K562 (cell line): ENCODE measurements around the gene IBA57. TPM values are rescaled to one million over a fixed set of nuclear protein-coding genes. Genes with fewer than 3 reads are reported as not detected.

ENCODE experiments used
- ATAC-seq: fragments of 200-7000 bp; cut with Tn5 transposase; 3 replicates; pipeline ENCODE4 v1.9.1; 2020; ENCODE audit warnings: moderate library complexity
- BruUV-seq: library from RNA; stranded (reverse); fragments of 400-500 nt; replicated peaks from 2 replicates; lab custom pipeline; 2021; lab: Mats Ljungman, UMichigan
- CTCF ChIA-PET: fragments of 300-600 bp; formaldehyde crosslinking; extraction: SDS; loops from one replicate; lab custom pipeline; 2021; ENCODE audit warnings: low intra/inter-chr PET ratio; lab: Yijun Ruan, JAX
- POLR2A ChIA-PET: fragments of 300-600, 350-650 bp; sonication (Branson Sonifier 250); formaldehyde crosslinking; extraction: SDS; loops from one replicate; lab custom pipeline; 2021; ENCODE audit warnings: antibody characterized with exemption, inconsistent platforms; lab: Yijun Ruan, JAX
- DNase-seq, 4 experiments: peaks; one replicate each; pipeline versions ENCODE4 v3.0.0 to v3.0.0-alpha.2; 2011 to 2018; ENCODE audit warnings: low spot score in 3 of 4, mixed read lengths in 3 of 4; ENCODE audit errors: extremely low read depth in 1 of 4
- FAIRE-seq: peaks from 2 replicates; lab custom pipeline; 2011; peaks lifted over from hg19 to GRCh38; lab: Jason Lieb, UNC
- H2AFZ ChIP-seq: 2 replicates; pipeline ENCODE4 v1.6.0; 2011; ENCODE audit warnings: low read depth, low read length, control low read depth, inconsistent platforms
- H3K27ac ChIP-seq: fragments of 200-600 bp; 3 replicates; pipeline ENCODE4 v1.8.0; 2011; ENCODE audit warnings: low read depth, mild to moderate bottlenecking, control low read depth, inconsistent platforms, low read length, moderate library complexity, mixed read lengths; ENCODE audit errors: extremely low read depth
- H3K27me3 ChIP-seq, 2 experiments: fragments of 300-600 bp in 1 of 2; 2 replicates in 1 of 2; 3 replicates in 1 of 2; pipeline versions ENCODE4 v1.6.0 to v1.8.0; 2011; ENCODE audit warnings: inconsistent platforms in 2 of 2, low read length in 2 of 2, mild to moderate bottlenecking in 1 of 2, mixed read lengths in 1 of 2, moderate library complexity in 1 of 2; ENCODE audit not compliant: control insufficient read depth in 2 of 2, insufficient read depth in 2 of 2
- H3K36me3 ChIP-seq: fragments of 300-600 bp; 3 replicates; pipeline ENCODE4 v1.8.0; 2011; ENCODE audit warnings: mild to moderate bottlenecking, low read length, inconsistent platforms; ENCODE audit not compliant: control insufficient read depth, insufficient read depth
- H3K4me1 ChIP-seq, 2 experiments: fragments of 200-600 bp in 1 of 2; replicated peaks in 1 of 2; 2 replicates in 1 of 2; 3 replicates in 1 of 2; pipeline versions ENCODE4 v1.5.1 to v1.8.0; 2011; ENCODE audit warnings: inconsistent platforms in 2 of 2, low read length in 2 of 2, mild to moderate bottlenecking in 1 of 2, mixed read lengths in 1 of 2, moderate library complexity in 1 of 2; ENCODE audit not compliant: control insufficient read depth in 2 of 2, insufficient read depth in 2 of 2
- H3K4me2 ChIP-seq: 2 replicates; pipeline ENCODE4 v1.6.1; 2011; ENCODE audit warnings: low read length, control low read depth, inconsistent platforms, mixed read lengths; ENCODE audit not compliant: insufficient read depth
- H3K4me3 ChIP-seq: fragments of 200-600 bp; sonication (generic), shearing (Covaris generic); 2 replicates; pipeline ENCODE4 v1.5.1; 2016; ENCODE audit warnings: control low read depth, inconsistent platforms
- H3K79me2 ChIP-seq: fragments of 200-600 bp; 3 replicates; pipeline ENCODE4 v1.8.0; 2011; ENCODE audit warnings: low read length, inconsistent platforms; ENCODE audit not compliant: control insufficient read depth, insufficient read depth
- H3K9ac ChIP-seq, 2 experiments: 2 replicates each; pipeline versions ENCODE4 v1.6.0 to v1.6.1; 2011; ENCODE audit warnings: low read depth in 2 of 2, low read length in 2 of 2, control low read depth in 1 of 2, inconsistent platforms in 1 of 2, mild to moderate bottlenecking in 1 of 2, mixed read lengths in 1 of 2; ENCODE audit not compliant: insufficient read depth in 1 of 2
- H3K9me1 ChIP-seq: one replicate; pipeline ENCODE4 v1.6.0; 2011; ENCODE audit warnings: inconsistent platforms, mild to moderate bottlenecking, low read length, moderate library complexity; ENCODE audit not compliant: control insufficient read depth, insufficient read depth
- H3K9me3 ChIP-seq: replicated peaks from 2 replicates; pipeline ENCODE4 v1.5.1; 2011; ENCODE audit warnings: low read depth, low read length, inconsistent platforms; ENCODE audit not compliant: control insufficient read depth, insufficient read depth
- H4K20me1 ChIP-seq: replicated peaks from 2 replicates; pipeline ENCODE4 v1.6.1; 2011; ENCODE audit warnings: low read length, inconsistent platforms, mixed read lengths; ENCODE audit not compliant: control insufficient read depth, insufficient read depth
- HEY1 ChIP-seq: fragments of 250-450 bp; sonication (Bioruptor Pico); IDR thresholded peaks from 2 replicates; pipeline ENCODE4 v1.5.0; 2020; ENCODE audit warnings: mild to moderate bottlenecking, moderate library complexity, borderline replicate concordance
- PML ChIP-seq: IDR thresholded peaks from 2 replicates; pipeline ENCODE4 v1.6.1; 2012; ENCODE audit warnings: low read length, inconsistent platforms
- ZC3H4 ChIP-seq: sonication (generic); formaldehyde crosslinking; IDR thresholded peaks from 2 replicates; pipeline ENCODE4 v1.9.0; 2021; ENCODE audit warnings: missing genetic modification reagents, borderline replicate concordance
- WGBS: fragments of 100-300 bp; shearing (Covaris generic); methylation state at CpG from one replicate; pipeline ENCODE4 v1.1.6; 2016; ENCODE audit warnings: low coverage, mixed read lengths; ENCODE audit not compliant: insufficient coverage; ENCODE audit errors: missing lambda C conversion rate; 5-methylcytosine and 5-hydroxymethylcytosine counted together
- in situ Hi-C: fragments of 300-500 bp; cut with MboI; formaldehyde crosslinking; loops from 4 replicates; pipeline ENCODE4 v1.15.0; 2018; ENCODE audit warnings: inconsistent platforms, mixed read lengths
- intact Hi-C: fragments of 100-400 bp; cut with micrococcal nuclease; formaldehyde crosslinking; loops from 2 replicates; pipeline ENCODE4 v1.14.2; 2022
- polyA plus RNA-seq, 8 experiments: library from polyadenylated mRNA; depleted of rRNA in 4 of 8; stranded (reverse) in 5 of 8; unstranded in 3 of 8; fragments of >200 nt; fragmentation: Nextera tagmentation in 2 of 8; fragmentation: Illumina TruSeq in 1 of 8; extraction: Ambion mirVana in 2 of 8; extraction: Trizol in 1 of 8; gene quantifications; 2 replicates each; pipeline versions ENCODE4 v1.2.1 to v1.2.3, GENCODE V29; 2011 to 2014; ENCODE audit warnings: inconsistent platforms in 1 of 8, missing spikeins in 1 of 8
- total RNA-seq, 7 experiments: library from RNA; depleted of rRNA in 6 of 7; stranded (reverse); fragments of >200 nt in 6 of 7; fragmentation: Illumina TruSeq in 2 of 7; extraction: Trizol in 2 of 7; gene quantifications; 2 replicates each; pipeline versions ENCODE4 v1.2.1 to v1.2.3, GENCODE V29; 2011 to 2021; ENCODE audit warnings: low replicate concordance in 1 of 7

IBA57 gene
- total and polyA plus RNA-seq, 9 of the 15 experiments (the other 6 are each of a cell fraction or from before 2014, with no cell fraction given): 0.77 to 15.5 (median 2.7) TPM

GRCh38 chr1:228175316-228176023 lies 9.9 kb downstream of the IBA57 start (continued):
- TF ChIP-seq HEY1 (CRISPR knock-in tag): no peak

DNA sequence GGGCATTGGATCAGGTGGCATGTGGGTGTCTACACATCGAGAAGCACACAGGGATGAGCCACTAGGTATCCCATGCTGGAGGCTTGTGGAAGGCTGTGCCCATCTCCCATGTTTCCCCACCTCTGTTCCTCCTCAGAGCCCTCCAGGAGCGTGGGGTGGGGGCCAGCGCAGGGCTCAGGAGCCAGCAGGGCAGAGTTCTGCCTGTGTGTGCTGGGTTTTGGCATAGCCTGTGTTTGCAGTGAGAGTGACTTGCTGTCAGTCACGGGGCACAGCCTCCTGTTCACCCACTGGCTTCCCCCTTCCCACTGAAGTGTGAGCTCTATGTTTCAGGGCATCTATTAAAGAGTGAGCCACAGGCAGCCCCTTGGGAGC lies 10.4 kb downstream of the IBA57 start:
- no peak for DNase-seq
- peaks cover 25 to 64% of the 10 kb centered on the region in 2 experiments; a peak in 4 of 5 replicates for H3K4me1 ChIP-seq
- in situ Hi-C loops: no loop called here
- 0 out of 4 replicates have a peak overlapping the region, but pooled peaks of 1 of the 2 experiments have one; percentile 3 for H3K9ac ChIP-seq
- TF ChIP-seq ZC3H4 (no peak), PML (no peak)
- ChIA-PET CTCF (no interaction called here), POLR2A (interaction anchor here (0.5 to 3.7 kb wide), 4 partner anchors 10 to 1758 kb away, joined by 3 to 32 read pairs (median 4); partner anchors contain the start of gene IBA57)
- no peak overlapping the region for H2AFZ ChIP-seq
- no peaks in the 10 kb centered on the region for H3K27me3 ChIP-seq
- H3K9me1 ChIP-seq: no peaks in the 10 kb centered on the region
- peaks cover 9% of the 10 kb centered on the region for H4K20me1 ChIP-seq
- intact Hi-C loops: no loop called here
- no peak overlapping the region for H3K4me2 ChIP-seq
- FAIRE-seq: no peak
- peaks cover 4% of the 10 kb centered on the region; the same call in 1 of the 3 replicates for H3K79me2 ChIP-seq
- BruUV-seq: no TSS peak
- ATAC-seq: no peak
- no peak overlapping the region for H3K27ac ChIP-seq
- no peak overlapping the region for H3K4me3 ChIP-seq
- 86% methylated on average over 4 of the region's 4 CpGs for whole genome bisulfite sequencing
- peaks cover 10% of the 10 kb centered on the region; the same call in 2 of the 3 replicates for H3K36me3 ChIP-seq
- H3K9me3 ChIP-seq: no peaks in the 10 kb centered on the region
